Ishikawa (cell line): ENCODE measurements around the gene FOXD3.

Experiments used
- CEBPB ChIP-seq: IDR thresholded peaks from 2 replicates; pipeline ENCODE4 v1.6.1; 2012
- CREB1 ChIP-seq: IDR thresholded peaks from 2 replicates; pipeline ENCODE4 v1.6.1; 2012; ENCODE audit warnings: low read depth
- EGR1 ChIP-seq: IDR thresholded peaks from 2 replicates; pipeline ENCODE4 v1.6.1; 2012
- EP300 ChIP-seq: IDR thresholded peaks from 2 replicates; pipeline ENCODE4 v1.6.1; 2012; ENCODE audit warnings: borderline replicate concordance
- FOXM1 ChIP-seq: IDR thresholded peaks from 2 replicates; pipeline ENCODE4 v1.6.1; 2012; ENCODE audit warnings: low read depth, borderline replicate concordance
- MAX ChIP-seq: IDR thresholded peaks from 2 replicates; pipeline ENCODE4 v1.6.1; 2012
- NFIC ChIP-seq: IDR thresholded peaks from 2 replicates; pipeline ENCODE4 v1.6.1; 2012
- RAD21 ChIP-seq: IDR thresholded peaks from 2 replicates; pipeline ENCODE4 v1.6.1; 2012; ENCODE audit warnings: low read depth
- REST ChIP-seq: IDR thresholded peaks from 2 replicates; pipeline ENCODE4 v1.6.1; 2012; ENCODE audit warnings: low read depth, mild to moderate bottlenecking
- TAF1 ChIP-seq: IDR thresholded peaks from 2 replicates; pipeline ENCODE4 v1.6.1; 2012; ENCODE audit warnings: low read depth, mild to moderate bottlenecking
- TCF12 ChIP-seq: IDR thresholded peaks from 2 replicates; pipeline ENCODE4 v1.6.1; 2012; ENCODE audit warnings: low read depth
- TEAD4 ChIP-seq: IDR thresholded peaks from 2 replicates; pipeline ENCODE4 v1.6.1; 2012
- USF1 ChIP-seq: IDR thresholded peaks from 2 replicates; pipeline ENCODE4 v1.6.1; 2012
- YY1 ChIP-seq: IDR thresholded peaks from 2 replicates; pipeline ENCODE4 v1.6.1; 2012; ENCODE audit warnings: low read depth
- ZBTB7A ChIP-seq: IDR thresholded peaks from 2 replicates; pipeline ENCODE4 v1.6.1; 2012; ENCODE audit warnings: low read depth

The FOXD3 gene

GRCh38 chr1:63319046-63320021, 3.0 kb upstream of the FOXD3 start:
- TF ChIP-seq EP300: no peak
- TF ChIP-seq TEAD4: no peak
- TF ChIP-seq EGR1: no peak
- TF ChIP-seq CREB1: no peak
- TF ChIP-seq RAD21: no peak
- TF ChIP-seq NFIC: no peak
- TF ChIP-seq ZBTB7A: no peak
- no peak for TF ChIP-seq TCF12
- no peak for TF ChIP-seq USF1
- TF ChIP-seq MAX: no peak
- TF ChIP-seq TAF1: no peak
- no peak for TF ChIP-seq REST
- no peak for TF ChIP-seq CEBPB
- no peak for TF ChIP-seq YY1
- no peak for TF ChIP-seq FOXM1

GRCh38 chr1:63320022-63320721, 2.2 kb upstream of the FOXD3 start:
- TF ChIP-seq TCF12: no peak
- TF ChIP-seq USF1: no peak
- no peak for TF ChIP-seq NFIC
- no peak for TF ChIP-seq ZBTB7A
- no peak for TF ChIP-seq EGR1
- no peak for TF ChIP-seq YY1
- no peak for TF ChIP-seq REST
- no peak for TF ChIP-seq CREB1
- no peak for TF ChIP-seq MAX
- no peak for TF ChIP-seq TAF1
- TF ChIP-seq FOXM1: no peak
- no peak for TF ChIP-seq CEBPB
- no peak for TF ChIP-seq RAD21
- no peak for TF ChIP-seq TEAD4
- no peak for TF ChIP-seq EP300

GRCh38 chr1:63321066-63321784, 1.1 kb upstream of the FOXD3 start:
- TF ChIP-seq YY1 (no peak), REST (no peak), TAF1 (no peak), EP300 (no peak), TEAD4 (no peak), EGR1 (no peak), TCF12 (no peak), MAX (no peak)
